Superior temporal gyrus (tissue), 1 donor: ENCODE data around the gene ARHGAP40.

ENCODE experiments used
- DNase-seq: peaks from one replicate; pipeline ENCODE4 v3.0.0-alpha.2; 2016; ENCODE audit errors: extremely low spot score

ARHGAP40 gene

GRCh38 chr20:38680500-38681306, 79.1 kb downstream of the ARHGAP40 start:
- peak; percentile 30 for DNase-seq

GRCh38 chr20:38685271-38685670, 83.7 kb downstream of the ARHGAP40 start:
- DNase-seq: no peak

- DNase-seq: no peak
Measured at GRCh38 chr20:38685853-38686473, 84.4 kb downstream of the ARHGAP40 start.

- peak; percentile 75 for DNase-seq
Measured at GRCh38 chr20:38692436-38693411, 91.1 kb downstream of the ARHGAP40 start.

- no peak for DNase-seq
Measured at GRCh38 chr20:38697306-38697705, 95.7 kb downstream of the ARHGAP40 start.

- DNase-seq: no peak
Measured at GRCh38 chr20:38698541-38698940, 96.9 kb downstream of the ARHGAP40 start.

- DNase-seq: no peak
Measured at GRCh38 chr20:38700141-38700540, 98.5 kb downstream of the ARHGAP40 start.
